Panc1 (cell line): ENCODE results near the gene KCNN3.

Source experiments
- CTCF ChIP-seq: fragments of 450-650 bp; IDR thresholded peaks from 2 replicates; pipeline ENCODE4 v1.5.1; 2017; ENCODE audit warnings: mild to moderate bottlenecking
- POLR2AphosphoS5 ChIP-seq: IDR thresholded peaks from 2 replicates; pipeline ENCODE4 v1.6.1; 2012; ENCODE audit warnings: mild to moderate bottlenecking, low read depth, low read length, moderate library complexity
- REST ChIP-seq, 2 experiments: IDR thresholded peaks; 2 replicates each; pipeline ENCODE4 v1.6.1; 2011 to 2012; ENCODE audit warnings: low read depth in 2 of 2, control low read depth in 1 of 2, low read length in 1 of 2, mild to moderate bottlenecking in 1 of 2, moderate library complexity in 1 of 2; ENCODE audit not compliant: insufficient read depth in 1 of 2
- SIN3A ChIP-seq: IDR thresholded peaks from 2 replicates; pipeline ENCODE4 v1.6.1; 2012; ENCODE audit warnings: low read depth, mild to moderate bottlenecking, low read length, moderate library complexity, borderline replicate concordance; ENCODE audit not compliant: insufficient read depth

DNA sequence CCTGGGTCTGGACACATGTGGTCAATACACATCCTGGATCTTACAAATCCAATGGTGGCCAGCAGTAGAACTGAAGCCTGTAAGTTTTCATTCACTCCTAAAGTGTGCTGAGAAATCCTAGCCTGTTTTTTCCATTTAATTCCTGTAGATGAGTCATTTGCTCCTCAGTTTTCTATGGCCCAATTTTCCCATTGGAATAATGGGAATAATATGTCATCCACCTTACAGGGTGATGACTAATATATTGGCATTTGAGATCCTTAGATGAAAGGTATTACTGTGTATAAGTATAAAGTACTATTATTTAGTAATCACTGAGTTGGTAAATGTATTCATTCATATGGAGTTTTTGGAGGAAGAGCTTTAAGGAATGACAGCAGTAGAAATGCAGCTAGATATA, 172.4 kb downstream of the KCNN3 start:
- no peak for TF ChIP-seq REST (IDR thresholded peaks at IDR 0.05; ENCODE audit: insufficient read depth in 1 of 2, low read depth in 2 of 2, low read length in 1 of 2)
- no peak for TF ChIP-seq CTCF
- no peak for TF ChIP-seq SIN3A
- TF ChIP-seq POLR2AphosphoS5: no peak
